HEK293T (cell line): ENCODE data around the gene PSMC5.

Experiments used
- CTCF ChIA-PET: fragments of 350-600 bp; formaldehyde crosslinking; extraction: SDS; loops from one replicate; lab custom pipeline; 2021; ENCODE audit warnings: antibody characterized with exemption, inconsistent platforms; lab: Yijun Ruan, JAX
- POLR2A ChIA-PET: fragments of 350-600 bp; formaldehyde crosslinking; extraction: SDS; loops from one replicate; lab custom pipeline; 2020; ENCODE audit warnings: antibody characterized with exemption, inconsistent platforms; lab: Yijun Ruan, JAX
- DNase-seq: peaks from one replicate; pipeline ENCODE4 v3.0.0; 2012; ENCODE audit warnings: mixed read lengths; ENCODE audit errors: extremely low spot score
- ARNT ChIP-seq: fragments of 450-650 bp; IDR thresholded peaks from 2 replicates; pipeline ENCODE4 v1.6.1; 2017; ENCODE audit warnings: mild to moderate bottlenecking
- BHLHE40 ChIP-seq: fragments of 450-650 bp; IDR thresholded peaks from 2 replicates; pipeline ENCODE4 v1.6.1; 2016; ENCODE audit warnings: mild to moderate bottlenecking, moderate library complexity, borderline replicate concordance
- CTBP1 ChIP-seq: fragments of 450-650 bp; IDR thresholded peaks from 2 replicates; pipeline ENCODE4 v1.6.1; 2016; ENCODE audit warnings: borderline replicate concordance
- ELF4 ChIP-seq: fragments of 450-650 bp; IDR thresholded peaks from 2 replicates; pipeline ENCODE4 v1.6.1; 2017; ENCODE audit warnings: antibody characterized with exemption
- FOXA1 ChIP-seq: fragments of 450-650 bp; IDR thresholded peaks from 2 replicates; pipeline ENCODE4 v1.6.1; 2016; ENCODE audit warnings: mild to moderate bottlenecking
- FOXK2 ChIP-seq: fragments of 450-650 bp; IDR thresholded peaks from 2 replicates; pipeline ENCODE4 v1.6.1; 2016; ENCODE audit warnings: mild to moderate bottlenecking
- FOXM1 ChIP-seq: fragments of 450-650 bp; IDR thresholded peaks from 2 replicates; pipeline ENCODE4 v1.6.1; 2017; ENCODE audit warnings: mild to moderate bottlenecking, borderline replicate concordance
- HDGF ChIP-seq: fragments of 450-650 bp; IDR thresholded peaks from 2 replicates; pipeline ENCODE4 v1.6.1; 2017; ENCODE audit warnings: antibody characterized with exemption, borderline replicate concordance
- L3MBTL2 ChIP-seq: fragments of 450-650 bp; conservative IDR thresholded peaks from 2 replicates; pipeline ENCODE4 v1.6.1; 2016; ENCODE audit warnings: mild to moderate bottlenecking
- LEF1 ChIP-seq: fragments of 450-650 bp; IDR thresholded peaks from 2 replicates; pipeline ENCODE4 v1.6.1; 2017; ENCODE audit warnings: mild to moderate bottlenecking, borderline replicate concordance
- NFRKB ChIP-seq: fragments of 450-650 bp; IDR thresholded peaks from 2 replicates; pipeline ENCODE4 v1.6.1; 2016; ENCODE audit warnings: mild to moderate bottlenecking, moderate library complexity
- PKNOX1 ChIP-seq: fragments of 450-650 bp; IDR thresholded peaks from 2 replicates; pipeline ENCODE4 v1.6.1; 2016
- SP1 ChIP-seq: fragments of 450-650 bp; IDR thresholded peaks from 2 replicates; pipeline ENCODE4 v1.6.1; 2017
- SUZ12 ChIP-seq: fragments of 450-650 bp; IDR thresholded peaks from 2 replicates; pipeline ENCODE4 v1.6.1; 2016; ENCODE audit warnings: mild to moderate bottlenecking
- TARDBP ChIP-seq: fragments of 450-650 bp; IDR thresholded peaks from 2 replicates; pipeline ENCODE4 v1.6.1; 2016
- ZNF384 ChIP-seq: fragments of 450-650 bp; IDR thresholded peaks from 2 replicates; pipeline ENCODE4 v1.6.1; 2016

The PSMC5 gene

GRCh38 chr17:63838631-63839171 is 11.5 kb downstream of the PSMC5 start:
- ChIA-PET POLR2A (interaction anchor here (1.3 to 9.1 kb wide), 2 partner anchors 12 to 65 kb away, joined by 7 to 67 read pairs; partner anchors contain the start of genes CCDC47, DDX42, FTSJ3 and PSMC5), CTCF (interaction anchor here (0.9 kb wide), 1 partner anchor 9 kb away, joined by 4 read pairs; no protein-coding TSS in a partner anchor)
- no peak for DNase-seq
- no peak for TF ChIP-seq LEF1
- no peak for TF ChIP-seq ELF4
- TF ChIP-seq BHLHE40: no peak

- POLR2A ChIA-PET: interaction anchor here (0.9 to 9.1 kb wide), 4 partner anchors 9 to 93 kb away, joined by 3 to 67 read pairs (median 30); partner anchors contain the start of genes CCDC47, DDX42, FTSJ3 and PSMC5
- TF ChIP-seq NFRKB (no peak), ZNF384 (no peak), FOXK2 (no peak), FOXA1 (no peak)
- CTCF ChIA-PET: no interaction called here
- no peak for DNase-seq
Observed at GRCh38 chr17:63840591-63841349, 13.5 kb downstream of the PSMC5 start.

- POLR2A ChIA-PET: interaction anchor here (0.8 to 9.1 kb wide), 5 partner anchors 9 to 68 kb away, joined by 3 to 67 read pairs (median 27); partner anchors contain the start of genes CCDC47, DDX42, FTSJ3 and PSMC5
- no peak for DNase-seq
- CTCF ChIA-PET: interaction anchor here (0.5 to 0.8 kb wide), 4 partner anchors 11 to 575 kb away, joined by 3 to 4 read pairs (median 3); no protein-coding TSS in a partner anchor
- TF ChIP-seq L3MBTL2 (0 out of 2 replicates have a peak, but pooled peaks have one; percentile 38), SP1 (no peak)
Observed at GRCh38 chr17:63841350-63842172, 14.3 kb downstream of the PSMC5 start.

- POLR2A ChIA-PET: interaction anchor here (0.8 to 9.1 kb wide), 5 partner anchors 9 to 68 kb away, joined by 3 to 67 read pairs (median 27); partner anchors contain the start of genes CCDC47, DDX42, FTSJ3 and PSMC5
- DNase-seq: no peak
- TF ChIP-seq PKNOX1: no peak
- TF ChIP-seq FOXM1: no peak
- no peak for TF ChIP-seq NFRKB
- TF ChIP-seq L3MBTL2: no peak
- TF ChIP-seq SUZ12: no peak
- no peak for TF ChIP-seq LEF1
- no peak for TF ChIP-seq BHLHE40
- TF ChIP-seq ARNT: no peak
- no peak for TF ChIP-seq TARDBP
- TF ChIP-seq ELF4: no peak
- TF ChIP-seq CTBP1: no peak
- CTCF ChIA-PET: interaction anchor here (0.6 to 0.8 kb wide), 3 partner anchors 11 to 575 kb away, joined by 3 read pairs; no protein-coding TSS in a partner anchor
Observed at GRCh38 chr17:63842173-63842539, 14.9 kb downstream of the PSMC5 start.

- peak; percentile 98 for TF ChIP-seq LEF1
- no peak for TF ChIP-seq HDGF
- no peak for TF ChIP-seq FOXK2
- TF ChIP-seq L3MBTL2: no peak
- TF ChIP-seq BHLHE40: no peak
- no peak for TF ChIP-seq SUZ12
- peak; percentile 64 for TF ChIP-seq CTBP1
- no peak for TF ChIP-seq SP1
- TF ChIP-seq PKNOX1: peak; percentile 68
- no peak for TF ChIP-seq TARDBP
- TF ChIP-seq FOXM1: peak; percentile 99
- peak; percentile 79 for TF ChIP-seq ELF4
- peak; percentile 91 for TF ChIP-seq ARNT
- TF ChIP-seq NFRKB: no peak
- TF ChIP-seq ZNF384: no peak
- no peak for TF ChIP-seq FOXA1
- DNase-seq: peak; percentile 99
- CTCF ChIA-PET: interaction anchor here (0.6 to 1.2 kb wide), 5 partner anchors 8 to 1300 kb away, joined by 3 to 5 read pairs (median 3); no protein-coding TSS in a partner anchor
- POLR2A ChIA-PET: interaction anchor here (1.1 to 9.1 kb wide), 6 partner anchors 11 to 68 kb away, joined by 3 to 67 read pairs (median 14); partner anchors contain the start of genes CCDC47, DDX42, FTSJ3 and PSMC5
Observed at GRCh38 chr17:63842540-63843386, 15.5 kb downstream of the PSMC5 start, which contains the start of gene SMARCD2. SMARCD2 (minus strand) TSS chr17:63842685; CDS start chr17:63842674, 11 bp downstream.
